ENCODE data around the gene PTOV1.
A peak's percentile ranks its signal among the peaks of the same experiment; 100 is the strongest.

DNA sequence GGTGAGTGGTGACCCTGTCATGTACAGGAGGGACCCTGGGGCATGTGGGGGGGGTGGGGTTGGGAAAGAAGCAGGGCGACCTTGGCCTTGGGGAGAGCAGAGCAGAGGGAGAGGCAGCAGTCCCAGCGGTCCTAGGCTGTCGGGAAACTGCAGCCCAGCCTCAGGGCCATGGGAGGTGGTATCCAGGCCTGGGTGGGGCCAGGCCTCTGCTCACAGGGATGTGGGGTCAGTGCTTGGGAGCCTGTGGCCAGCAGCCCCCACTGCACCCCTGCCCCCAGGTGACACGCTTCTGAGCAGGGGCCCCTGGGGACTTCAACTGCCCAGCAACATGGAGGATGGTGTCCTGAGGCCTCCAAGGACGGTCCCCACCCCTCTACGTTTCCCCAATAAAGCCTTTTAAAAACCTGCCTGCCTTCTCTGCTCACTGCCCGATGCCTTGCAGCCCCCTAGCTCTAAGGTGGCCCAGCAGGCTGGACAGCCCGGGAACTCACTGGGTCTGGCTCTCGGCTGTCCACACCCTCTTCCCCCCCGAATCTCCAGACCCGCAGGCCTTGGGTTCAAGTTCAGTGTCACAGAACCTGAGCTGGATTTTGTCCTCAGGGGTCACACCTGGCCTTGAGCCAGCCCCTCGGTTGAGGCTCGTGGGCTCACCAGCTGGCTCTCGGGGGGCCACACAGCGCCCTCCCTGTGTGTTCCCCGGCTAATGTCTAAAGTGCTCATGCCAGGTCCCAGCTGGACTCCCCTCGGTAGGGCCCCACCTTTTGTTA lies 9.6 kb downstream of the PTOV1 start:
- TF ChIP-seq POLR2AphosphoS5 (IDR thresholded peaks at IDR 0.05; ENCODE audit: low read depth, low read length) (no peak), POLR2A (IDR thresholded peaks at IDR 0.05; ENCODE audit: low read depth, low read length) (0 out of 2 replicates have a peak, but pooled peaks have one; percentile 25), SPI1 (IDR thresholded peaks at IDR 0.05; ENCODE audit: low read depth, low read length) (no peak), TAF1 (IDR thresholded peaks at IDR 0.05; ENCODE audit: low read depth, low read length) (no peak), POU2F2 (IDR thresholded peaks at IDR 0.05; ENCODE audit: low read depth, low read length) (no peak)

Data from GM12891 (cell line).